HG03060 (cell line): Measurements from ENCODE around the gene CENPB.
"Not testable (repeated sequence)": the region's sequence is repeated elsewhere in the genome, so short reads cannot be mapped to it uniquely, and the experiment has no call there.

ENCODE experiments used
- ATAC-seq: cut with Tn5 transposase; IDR thresholded peaks from one replicate; pipeline ENCODE4 v1.9.1; 2021; ENCODE audit warnings: low read depth, moderate number of reproducible peaks; ENCODE audit not compliant: unreplicated experiment

CENPB gene, protein sequence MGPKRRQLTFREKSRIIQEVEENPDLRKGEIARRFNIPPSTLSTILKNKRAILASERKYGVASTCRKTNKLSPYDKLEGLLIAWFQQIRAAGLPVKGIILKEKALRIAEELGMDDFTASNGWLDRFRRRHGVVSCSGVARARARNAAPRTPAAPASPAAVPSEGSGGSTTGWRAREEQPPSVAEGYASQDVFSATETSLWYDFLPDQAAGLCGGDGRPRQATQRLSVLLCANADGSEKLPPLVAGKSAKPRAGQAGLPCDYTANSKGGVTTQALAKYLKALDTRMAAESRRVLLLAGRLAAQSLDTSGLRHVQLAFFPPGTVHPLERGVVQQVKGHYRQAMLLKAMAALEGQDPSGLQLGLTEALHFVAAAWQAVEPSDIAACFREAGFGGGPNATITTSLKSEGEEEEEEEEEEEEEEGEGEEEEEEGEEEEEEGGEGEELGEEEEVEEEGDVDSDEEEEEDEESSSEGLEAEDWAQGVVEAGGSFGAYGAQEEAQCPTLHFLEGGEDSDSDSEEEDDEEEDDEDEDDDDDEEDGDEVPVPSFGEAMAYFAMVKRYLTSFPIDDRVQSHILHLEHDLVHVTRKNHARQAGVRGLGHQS

DNA sequence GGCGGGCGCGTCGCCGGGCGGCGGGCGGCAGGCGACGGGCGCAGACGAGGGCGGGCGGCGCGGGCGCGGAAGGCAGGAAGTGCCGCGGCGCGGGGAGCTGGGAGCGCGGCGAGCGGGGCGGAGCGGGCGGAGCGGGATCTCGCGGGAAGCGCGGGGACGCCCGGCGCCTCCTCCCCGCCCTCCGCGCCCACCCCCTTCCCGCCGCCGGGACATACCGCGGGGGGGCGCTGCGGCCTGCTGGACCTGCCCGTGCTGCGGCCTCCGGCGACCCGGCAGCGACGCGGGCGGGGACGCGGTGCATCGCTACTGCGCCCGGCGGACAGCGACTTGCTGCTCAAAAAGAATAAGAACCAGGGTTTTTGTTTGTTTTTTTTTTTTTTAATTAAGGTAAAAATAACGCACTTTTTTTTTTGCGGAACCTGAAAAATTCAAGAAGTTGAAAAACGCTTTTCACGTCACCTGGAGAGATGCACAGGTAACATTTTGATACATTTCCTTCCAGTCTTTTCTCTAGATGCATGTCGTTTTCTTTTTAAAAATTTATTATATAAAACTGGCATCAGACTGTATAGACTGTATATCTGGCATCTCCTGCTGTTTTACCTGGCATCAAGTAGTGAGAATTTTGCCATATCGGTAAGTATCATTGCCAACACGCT lies at the start of gene CENPB:
CENPB (minus strand) TSS at position 76 of the 659 bp plus-strand sequence. CDS start 257 bp downstream, outside the sequence.
- no peak for ATAC-seq

GRCh38 chr20:3836132-3836531 lies 49.6 kb upstream of the CENPB start:
- no peak for ATAC-seq

DNA sequence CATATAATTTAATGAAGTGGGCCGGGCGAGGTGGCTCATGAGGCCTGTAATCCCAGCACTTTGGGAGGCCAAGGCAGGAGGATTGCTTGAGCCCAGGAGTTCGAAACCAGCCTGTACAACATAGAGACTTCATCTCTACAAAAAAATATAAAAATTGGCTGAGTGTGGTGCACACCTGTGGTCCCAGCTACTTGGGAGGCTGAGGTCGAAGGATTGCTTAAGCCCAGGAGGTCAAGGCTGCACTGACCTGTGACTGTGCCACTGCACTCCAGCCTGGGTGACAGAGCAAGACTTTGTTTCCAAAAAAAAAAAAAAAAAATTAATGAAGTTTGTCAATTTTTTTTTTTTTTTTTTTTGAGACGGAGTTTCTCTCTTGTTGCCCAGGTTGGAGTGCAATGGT lies 43.4 kb upstream of the CENPB start:
- ATAC-seq: not testable (repeated sequence)

- no peak for ATAC-seq
Observed at GRCh38 chr20:3828798-3829197, 42.3 kb upstream of the CENPB start.

DNA sequence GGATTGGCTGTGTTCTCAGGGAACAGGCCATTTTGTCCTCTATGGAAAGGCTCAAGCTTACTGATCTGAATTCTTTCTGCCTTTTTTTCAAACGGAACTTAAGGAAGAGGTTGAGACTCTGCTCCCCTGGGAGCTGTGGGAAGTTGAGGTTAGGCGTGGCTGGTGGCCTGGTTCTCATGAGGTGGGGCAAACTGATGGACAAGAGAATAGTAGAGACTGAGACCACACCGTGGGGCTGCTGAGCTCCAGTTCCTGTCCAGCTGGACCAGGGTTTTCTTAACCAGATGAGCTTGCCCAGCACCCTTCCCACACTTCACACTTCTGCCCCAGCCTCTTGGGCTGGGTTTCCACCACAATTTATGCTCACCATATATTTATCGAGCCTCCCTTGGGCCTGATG lies 39.9 kb upstream of the CENPB start:
- ATAC-seq: no peak

DNA sequence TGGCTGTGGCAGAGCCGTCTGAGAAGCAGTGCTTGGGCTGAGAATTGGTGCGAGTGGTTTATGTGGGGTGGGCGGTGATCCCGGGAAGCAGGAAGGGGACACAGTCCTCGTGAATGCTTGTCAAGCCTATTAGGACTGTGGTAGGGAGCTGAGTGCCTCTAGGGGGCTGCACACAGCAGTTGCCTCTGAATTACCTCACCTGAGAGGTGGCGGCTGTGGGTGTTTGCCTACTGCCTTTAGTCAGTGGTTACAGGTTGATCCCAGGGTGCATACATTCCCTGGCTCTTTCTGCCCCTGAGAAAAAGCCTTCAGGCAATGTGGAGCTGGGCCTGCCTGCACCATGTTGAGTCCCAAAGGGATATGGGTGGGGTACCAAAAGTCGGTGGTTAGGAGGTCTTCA lies 39.0 kb upstream of the CENPB start:
- ATAC-seq: no peak

GRCh38 chr20:3823881-3824280 lies 37.3 kb upstream of the CENPB start:
- ATAC-seq: no peak

DNA sequence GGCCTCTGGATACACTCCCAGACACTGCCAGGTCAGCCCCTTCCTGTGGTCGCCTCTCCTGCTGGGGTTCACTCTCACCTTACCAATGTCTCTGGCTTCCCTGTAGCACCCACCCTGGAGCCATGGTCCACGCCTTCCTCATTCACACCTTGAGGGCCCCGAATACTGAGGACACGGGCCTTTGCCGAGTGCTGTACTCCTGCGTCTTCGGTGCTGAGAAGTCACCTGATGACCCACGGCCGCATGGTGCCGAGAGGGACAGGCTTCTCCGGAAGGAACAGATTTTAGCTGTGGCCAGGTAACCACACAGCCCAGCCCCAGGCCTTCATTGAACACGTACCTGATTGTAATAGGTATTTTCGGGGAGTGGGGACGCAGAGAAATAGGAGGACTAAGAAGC lies 35.5 kb upstream of the CENPB start:
- ATAC-seq: no peak

DNA sequence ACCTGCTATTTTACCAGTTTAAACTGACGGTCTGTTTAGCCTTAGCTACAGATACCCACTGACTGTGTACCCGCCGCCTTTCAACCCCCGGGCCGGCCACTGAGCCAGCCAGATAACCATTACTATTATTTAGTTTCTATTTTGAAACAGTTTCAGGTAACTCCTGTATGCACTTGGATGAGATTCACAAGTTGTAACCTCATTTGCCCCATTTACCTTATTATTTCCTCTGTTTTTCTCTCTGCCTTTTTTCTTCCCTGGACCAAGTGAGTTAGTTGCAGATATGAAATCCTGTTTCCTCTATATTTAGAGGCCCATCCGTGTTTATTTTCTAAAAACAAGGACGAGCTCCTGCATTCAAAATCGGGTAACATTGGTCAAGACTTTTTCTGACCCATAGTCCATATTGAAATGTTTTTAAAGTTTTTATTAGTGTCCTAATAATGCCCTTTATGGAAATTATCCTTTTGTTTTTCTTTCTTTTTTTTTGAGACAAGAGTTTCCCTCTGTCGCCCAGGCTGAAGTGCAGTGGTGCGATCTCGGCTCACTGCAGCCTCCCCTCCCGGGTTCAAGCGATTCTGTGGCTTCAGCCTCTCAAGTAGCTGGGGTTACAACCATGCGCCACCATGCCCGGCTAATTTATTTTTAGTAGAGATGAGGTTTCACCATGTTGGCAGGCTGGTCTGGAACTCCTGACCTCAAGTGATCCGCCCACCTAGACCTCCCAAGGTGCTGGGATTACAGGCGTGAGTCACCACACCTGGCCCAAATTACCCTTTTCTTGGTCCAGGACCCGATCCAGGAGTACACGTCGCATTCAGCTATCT lies 34.6 kb upstream of the CENPB start:
- peak; percentile 0 for ATAC-seq

DNA sequence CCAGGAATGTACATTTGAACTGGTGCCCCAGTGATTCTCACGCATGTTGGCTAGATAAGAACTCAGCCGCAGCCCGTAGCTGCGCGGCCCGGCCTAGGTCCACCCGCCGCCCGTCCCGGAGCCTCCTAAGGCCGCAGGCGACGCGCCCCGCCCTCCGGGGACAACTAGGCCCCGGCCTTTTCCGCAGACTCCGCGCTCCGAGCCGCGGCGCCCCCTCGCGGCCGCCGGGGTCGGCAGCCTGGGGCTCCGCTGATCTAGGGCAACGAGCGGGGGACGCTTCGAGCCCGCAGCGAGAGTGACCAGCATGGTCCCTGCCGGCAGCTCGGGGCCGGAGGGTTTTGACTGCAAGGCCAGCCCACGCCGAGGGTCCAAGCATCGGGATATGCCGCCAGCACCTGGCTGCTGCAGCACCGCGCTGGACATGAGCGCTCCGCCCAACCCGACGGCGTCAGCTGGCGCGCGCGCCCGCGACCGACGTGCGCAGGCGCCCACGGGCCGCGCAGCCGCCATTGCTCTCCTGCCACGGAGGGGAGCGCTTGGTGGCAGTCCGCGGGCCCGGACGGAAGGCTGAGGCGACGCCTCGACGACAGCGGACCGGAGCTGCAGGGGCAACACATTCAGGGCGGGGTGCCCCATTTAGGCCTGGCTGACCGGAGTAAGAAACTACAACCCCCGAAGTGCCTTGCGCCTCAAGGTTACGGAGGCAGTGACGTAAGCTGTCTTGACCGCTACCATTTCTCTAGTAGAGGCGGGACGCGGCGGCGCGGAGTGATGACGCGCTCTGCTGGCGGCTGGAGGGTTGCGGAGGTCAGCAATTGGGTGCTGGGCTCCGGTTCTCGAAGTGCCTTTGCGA lies 33.7 kb upstream of the CENPB start, which contains the start of gene AP5S1:
AP5S1 (plus strand) TSS at position 500 of the 853 bp plus-strand sequence. CDS start 1,571 bp downstream, outside the sequence.
- peak; percentile 68 for ATAC-seq

DNA sequence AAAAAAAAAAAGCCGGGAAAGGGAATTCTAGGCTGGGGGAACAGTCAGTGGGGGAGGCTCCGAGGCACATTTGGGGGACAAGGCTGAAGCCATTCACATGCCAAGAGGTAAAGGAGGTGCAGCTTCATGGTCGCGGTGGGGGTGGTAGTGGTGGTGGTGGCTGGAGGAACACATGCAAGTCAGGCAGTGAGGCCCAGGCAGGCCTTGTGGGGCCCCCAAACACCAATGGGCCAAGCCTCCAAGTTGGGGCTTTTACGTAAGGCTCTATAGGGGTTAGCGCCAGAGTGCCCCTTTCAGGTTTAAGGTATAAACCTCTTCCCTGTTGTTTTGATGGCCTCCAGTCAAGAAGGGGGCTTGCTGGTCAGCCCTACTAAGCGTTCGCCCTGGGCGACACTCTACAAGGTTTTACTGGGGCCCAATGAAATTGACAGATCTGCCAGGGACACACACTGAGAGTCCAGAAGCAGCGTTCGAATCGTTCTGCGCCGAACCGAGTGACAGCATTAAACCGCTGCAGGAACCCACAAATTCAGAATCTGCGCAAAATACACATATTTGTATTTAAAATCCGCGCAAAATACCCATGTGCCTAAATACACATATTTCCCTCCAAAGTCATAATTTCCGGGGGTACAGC lies 33.0 kb upstream of the CENPB start:
- ATAC-seq: no peak

- no peak for ATAC-seq
Observed at GRCh38 chr20:3818155-3819151, 31.9 kb upstream of the CENPB start.

DNA sequence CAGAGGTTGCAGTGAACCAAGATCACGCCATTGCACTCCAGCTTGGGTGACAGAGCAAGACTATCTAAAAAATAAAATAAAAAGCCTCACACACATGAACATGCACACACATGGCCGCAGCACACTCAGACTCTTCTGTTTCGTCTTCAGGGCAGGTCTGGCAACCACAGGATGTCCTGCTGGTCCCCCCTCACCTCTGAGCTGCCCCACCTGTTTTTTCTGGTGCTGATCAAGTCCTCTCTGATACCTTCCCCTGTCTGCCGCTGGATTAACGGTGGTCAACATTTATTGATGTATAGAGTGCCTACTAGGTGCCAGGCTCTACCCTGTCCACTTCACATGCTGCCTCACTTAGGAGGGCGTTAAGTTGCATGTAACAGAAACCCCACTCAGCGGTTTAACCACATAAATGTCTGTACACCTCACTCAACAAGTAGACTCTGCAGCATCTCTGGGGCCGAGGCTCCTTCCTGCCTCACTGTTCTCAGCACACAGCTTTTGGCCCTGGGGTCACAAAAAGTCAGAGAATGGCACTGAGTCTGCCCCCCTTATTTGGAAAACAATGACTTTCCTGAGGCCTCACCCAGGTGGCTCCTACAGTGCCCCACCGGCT lies 29.3 kb upstream of the CENPB start:
- ATAC-seq: no peak

- ATAC-seq: no peak
Observed at GRCh38 chr20:3814928-3815495, 28.5 kb upstream of the CENPB start.

DNA sequence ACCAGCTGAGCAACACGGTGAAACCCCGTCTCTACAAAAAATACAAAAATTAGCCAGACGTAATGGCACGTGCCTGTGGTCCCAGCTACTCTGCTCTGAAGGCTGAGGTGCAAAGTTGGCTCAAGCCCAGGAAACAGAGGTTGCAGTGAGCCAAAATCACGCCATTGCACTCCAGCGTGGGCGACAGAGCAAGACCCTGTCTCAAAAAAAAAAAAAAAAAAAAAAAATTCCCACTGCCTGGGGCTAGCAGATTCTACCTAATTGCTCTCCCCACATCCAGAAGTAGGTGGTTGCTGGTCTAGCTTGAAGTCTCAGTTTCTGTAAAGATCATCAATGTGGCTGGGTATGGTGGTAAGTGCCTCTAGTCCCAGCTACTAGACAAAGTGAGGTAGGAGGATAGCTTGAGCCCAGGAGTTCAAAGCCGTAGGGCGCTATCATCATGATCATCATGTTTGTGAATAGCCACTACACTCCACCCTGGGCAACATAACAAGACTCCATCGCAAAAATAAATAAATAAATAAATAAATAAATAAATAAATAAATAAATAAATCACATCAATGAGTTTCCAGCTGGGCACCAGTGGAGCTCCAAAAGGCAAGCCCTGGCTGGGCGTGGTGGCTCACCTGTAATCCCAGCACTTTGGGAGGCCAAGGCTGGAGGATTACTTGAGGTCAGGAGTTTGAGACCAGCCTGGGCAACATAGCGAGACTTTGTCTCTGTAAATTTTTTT lies 27.5 kb upstream of the CENPB start:
- no peak for ATAC-seq

GRCh38 chr20:3812975-3813847 lies 26.7 kb upstream of the CENPB start:
- ATAC-seq: no peak
